Activated CD4-positive, alpha-beta T cell treated with anti-CD3 and anti-CD28 coated beads, Interleukin-2, amount 50 U/mL, for 24 hours (primary cell): ENCODE measurements around the gene KRT10.
"Not testable (repeated sequence)": the region's sequence is repeated elsewhere in the genome, so short reads cannot be mapped to it uniquely, and the experiment has no call there.

Experiments
- DNase-seq, 2 donors: peaks; one replicate each; pipeline ENCODE4 v3.0.0-alpha.2; 2020; ENCODE audit warnings: low read depth in 1 of 2, low spot score in 1 of 2

KRT10 gene

DNA sequence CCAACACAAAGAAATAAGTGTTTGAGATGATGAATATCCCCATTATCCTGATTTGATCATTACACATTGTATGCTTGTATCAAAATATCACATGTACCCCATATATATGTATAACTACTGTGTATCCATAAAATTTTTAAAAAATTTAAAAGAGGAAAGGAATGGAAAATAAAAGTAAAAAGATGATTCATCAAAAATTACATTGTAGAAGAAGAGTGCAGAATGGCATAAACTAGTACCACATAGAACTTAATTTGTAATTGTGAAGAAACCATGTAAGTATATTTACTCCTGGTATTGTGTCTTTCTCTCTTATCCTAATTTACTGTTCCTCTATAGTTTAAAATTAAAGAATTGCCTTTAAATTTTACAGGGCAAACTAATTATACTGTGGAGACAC lies 11.5 kb upstream of the KRT10 start:
- no peak for DNase-seq

DNA sequence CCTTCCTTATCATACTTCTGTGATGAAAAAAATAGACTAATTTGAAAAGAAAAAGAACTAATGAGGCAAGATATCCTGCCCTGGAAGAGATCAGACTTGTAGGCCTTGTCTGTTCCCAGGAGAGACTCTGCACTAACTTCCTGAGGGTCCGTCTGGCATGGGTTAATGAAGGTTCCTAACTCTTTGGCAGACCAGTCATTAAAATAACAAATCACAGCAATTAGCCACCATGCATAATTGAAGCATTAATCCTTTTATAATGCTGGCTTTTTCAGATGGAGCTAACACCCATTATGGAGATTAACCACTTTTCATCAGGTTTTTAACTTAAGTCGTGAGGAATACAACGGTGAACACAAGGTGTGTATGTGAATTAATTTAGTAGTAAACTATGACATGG lies 10.4 kb upstream of the KRT10 start:
- no peak for DNase-seq

DNA sequence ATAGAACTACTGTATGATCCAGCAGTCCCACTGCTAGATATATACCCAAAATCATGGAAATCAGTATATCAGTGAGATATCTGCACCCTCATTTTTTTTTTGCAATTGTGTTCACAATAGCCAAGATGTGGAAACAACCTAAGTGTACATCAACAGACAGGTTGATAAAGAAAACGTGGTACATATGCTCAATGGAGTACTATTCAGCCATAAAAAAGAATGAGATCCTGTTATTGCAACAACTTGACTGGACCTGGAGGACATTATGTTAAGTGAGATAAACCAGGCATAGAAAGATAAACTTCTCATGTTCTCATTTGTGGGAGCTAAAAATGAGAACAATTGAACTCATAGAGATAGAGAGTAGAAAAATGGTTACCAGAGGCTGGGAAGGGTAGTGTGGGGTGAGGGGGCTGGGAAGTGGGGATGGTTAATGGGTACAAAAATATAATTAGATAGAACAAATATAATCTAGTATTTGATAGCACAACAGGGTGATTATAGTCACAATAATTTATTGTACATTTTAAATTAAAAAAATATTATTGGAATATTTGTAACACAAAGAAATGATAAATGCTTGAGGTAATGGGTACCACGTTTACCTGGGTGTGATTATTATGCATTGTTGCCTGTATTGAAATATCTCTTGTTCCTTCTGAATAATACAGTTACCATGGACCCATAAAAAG lies 7.8 kb upstream of the KRT10 start:
- DNase-seq, result no peak

DNA sequence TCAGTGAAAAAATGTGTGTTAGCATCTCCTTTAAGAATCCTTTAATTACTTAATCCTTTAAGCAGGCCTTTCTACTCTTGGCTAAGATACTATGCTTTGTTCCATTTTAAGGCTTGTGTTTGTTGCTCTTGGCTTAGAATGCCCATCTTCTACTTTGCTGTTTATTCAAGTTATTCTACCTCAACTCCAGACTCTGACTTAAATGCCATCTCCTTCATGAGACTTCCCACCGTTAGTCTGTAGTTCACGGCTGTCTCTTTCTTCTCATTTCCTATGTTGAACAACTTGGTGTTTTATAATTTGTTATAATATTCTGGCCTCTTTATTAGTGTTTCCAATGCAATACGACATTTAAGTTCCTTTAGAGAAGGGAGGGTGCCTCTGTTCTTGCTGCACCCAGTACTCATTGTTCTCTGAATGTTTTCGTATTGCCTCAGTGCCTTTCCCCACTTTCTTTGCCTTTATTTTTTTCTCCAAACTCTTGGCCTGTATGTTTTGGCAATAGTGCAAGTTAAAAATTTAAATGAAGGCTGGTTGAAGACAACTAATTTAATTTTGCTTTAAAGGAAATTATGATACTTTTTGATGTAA lies 6.1 kb upstream of the KRT10 start:
- no peak for DNase-seq

DNA sequence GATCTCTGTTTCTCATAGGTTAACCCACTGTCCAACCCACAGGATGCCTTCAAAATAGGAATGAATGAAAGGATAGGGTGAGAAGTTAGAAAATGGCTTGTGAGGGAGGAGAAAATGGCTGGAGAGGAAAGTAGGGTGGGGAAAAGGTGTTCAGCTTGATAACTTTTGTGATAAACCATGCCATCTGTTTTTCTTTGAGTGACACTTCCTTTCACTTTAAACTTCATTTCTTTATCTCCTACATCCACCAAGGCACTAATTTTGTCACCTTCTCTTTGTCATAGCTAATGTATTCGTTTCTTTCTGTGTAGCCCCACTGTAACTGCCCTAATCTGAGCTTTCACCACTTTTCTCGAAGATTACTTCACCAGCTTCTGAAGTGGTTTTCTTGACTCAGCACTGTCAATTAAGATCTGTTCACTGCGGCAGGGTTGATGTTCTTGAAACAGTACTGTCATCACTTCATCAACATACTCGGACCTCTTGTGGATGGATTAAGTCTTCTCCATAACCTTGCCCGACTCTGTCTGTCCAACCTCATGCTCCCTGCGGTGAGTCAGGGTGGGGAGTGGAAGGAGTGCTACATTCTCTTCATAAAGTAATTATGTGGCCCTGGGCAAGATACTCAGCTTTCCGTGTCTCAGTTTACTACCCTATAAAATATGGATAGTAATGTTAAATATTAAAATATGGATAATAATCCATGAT lies 5.5 kb upstream of the KRT10 start:
- DNase-seq, result no peak

DNA sequence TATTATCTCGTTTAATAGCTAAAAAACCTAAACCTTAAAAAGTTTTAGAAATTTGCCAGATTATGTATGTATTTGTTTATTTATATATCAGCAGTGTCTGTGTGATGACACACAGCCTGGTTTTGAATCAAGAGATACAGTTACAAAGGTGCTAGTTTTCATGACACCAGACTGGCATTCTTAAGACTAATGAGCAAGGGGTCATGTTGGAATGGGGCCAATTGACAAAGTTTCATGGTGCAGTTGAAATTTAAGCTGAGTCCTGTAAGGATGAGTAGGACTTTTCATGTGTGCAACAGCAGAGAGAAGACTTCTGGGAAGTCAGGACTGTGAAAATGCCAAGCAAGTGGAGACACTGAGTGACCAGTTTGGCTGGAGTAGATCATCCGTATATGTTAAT lies 3.2 kb upstream of the KRT10 start:
- DNase-seq, result no peak

DNA sequence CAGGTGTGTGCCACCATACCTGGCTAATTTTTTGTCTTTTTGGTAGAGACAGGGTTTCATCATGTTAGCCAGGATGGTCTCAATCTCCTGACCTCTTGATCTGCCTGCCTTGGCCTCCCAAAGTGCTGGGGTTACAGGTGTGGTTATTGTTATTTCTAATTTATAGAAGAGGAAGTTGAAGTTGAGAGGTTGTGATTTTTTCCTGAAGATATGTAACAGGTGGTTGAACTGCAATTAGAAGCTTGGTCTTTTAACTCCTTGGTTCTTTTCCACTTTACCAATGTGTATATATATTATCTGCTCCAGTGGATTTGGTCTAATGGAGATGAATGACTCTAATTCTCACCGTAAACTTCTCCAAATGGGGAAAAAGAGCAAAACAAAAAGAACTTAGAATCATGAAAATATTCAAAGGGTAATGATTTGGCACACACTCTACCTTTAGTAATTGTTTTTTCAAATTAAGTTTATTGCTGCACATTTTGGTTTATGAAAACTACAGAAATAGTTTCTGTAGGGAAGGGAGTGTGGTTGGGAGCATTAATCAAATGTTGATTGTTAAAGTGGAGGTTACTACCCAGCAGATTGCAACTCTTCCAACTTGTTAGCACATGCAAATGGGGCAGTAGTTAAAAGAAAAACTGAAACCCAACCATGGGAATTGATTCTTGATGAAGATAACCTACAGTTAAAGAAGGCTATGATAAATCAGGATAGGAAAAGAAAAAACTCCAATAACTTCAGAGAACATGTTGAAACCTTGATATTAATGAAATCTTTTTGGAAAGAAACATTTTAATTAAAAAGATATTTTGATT lies 1.8 kb upstream of the KRT10 start:
- no peak for DNase-seq

DNA sequence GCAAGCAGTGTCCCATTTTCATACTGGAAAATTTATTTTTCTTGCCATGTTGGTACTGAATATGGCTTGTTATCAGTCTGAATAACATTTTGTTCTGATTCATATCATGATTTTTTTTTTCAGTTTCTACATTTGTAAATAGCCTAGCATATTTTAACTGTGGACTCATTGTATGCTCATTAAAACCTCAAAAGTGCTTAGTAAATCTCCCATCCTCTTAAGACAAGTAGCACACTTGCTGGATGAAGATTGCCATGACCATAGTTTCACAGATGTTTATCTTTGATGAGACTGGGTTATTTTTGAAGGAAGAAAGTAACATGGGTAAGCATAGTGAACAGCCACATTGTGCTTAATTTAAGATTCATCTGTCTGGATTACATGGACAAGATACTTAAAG lies 878 bp downstream of the KRT10 start:
- no peak for DNase-seq

DNA sequence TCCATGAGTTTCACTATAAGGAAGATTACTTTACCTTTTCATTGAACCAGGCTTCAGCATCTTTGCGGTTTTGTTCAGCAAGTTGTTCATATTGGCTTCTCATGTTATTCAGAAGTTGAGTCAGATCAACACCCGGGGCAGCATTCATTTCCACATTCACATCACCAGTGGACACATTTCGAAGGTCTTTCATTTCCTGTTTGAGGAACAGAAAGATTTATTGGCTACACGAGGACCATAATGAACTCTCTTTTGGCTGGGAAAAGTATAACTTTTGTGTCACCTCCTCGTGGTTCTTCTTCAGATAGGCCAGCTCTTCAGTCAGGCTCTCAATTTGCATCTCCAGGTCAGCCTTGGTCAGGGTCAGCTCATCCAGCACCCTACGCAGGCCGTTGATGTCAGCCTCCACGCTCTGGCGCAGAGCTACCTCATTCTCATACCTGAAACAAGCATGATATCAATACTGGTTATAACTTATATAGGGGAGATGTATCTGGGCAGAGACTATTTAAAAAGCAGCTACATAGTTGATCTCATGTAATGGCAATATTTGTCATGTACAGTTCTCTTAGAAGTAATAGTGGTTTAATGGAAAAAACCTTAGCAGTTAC lies 2.1 kb downstream of the KRT10 start:
- DNase-seq, result no peak

DNA sequence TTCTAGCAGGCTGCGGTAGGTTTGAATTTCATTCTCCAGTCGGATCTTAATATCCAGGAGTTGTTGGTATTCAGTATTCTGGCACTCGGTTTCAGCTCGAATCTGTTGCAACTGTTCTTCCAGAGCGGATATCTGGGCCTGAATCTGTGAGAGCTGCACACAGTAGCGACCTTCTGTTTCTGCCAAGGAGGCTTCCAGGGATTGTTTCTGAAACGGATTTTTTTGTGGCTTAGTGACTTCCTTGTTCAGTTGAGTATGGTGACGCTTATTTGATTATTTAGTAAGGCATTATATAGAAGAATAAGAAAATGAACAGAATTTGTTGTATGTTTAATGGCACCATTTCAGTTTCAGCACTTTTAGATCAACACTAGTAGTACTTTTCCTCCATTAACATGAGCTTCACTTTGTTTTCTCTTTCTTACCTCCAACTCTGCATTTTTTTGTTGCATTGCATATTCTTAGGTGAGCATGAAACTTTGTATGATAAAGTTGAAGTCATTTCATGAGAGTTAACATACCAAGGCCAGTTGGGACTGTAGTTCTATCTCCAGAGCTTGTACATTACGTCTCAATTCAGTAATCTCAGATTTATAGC lies 2.8 kb downstream of the KRT10 start:
- no peak for DNase-seq

DNA sequence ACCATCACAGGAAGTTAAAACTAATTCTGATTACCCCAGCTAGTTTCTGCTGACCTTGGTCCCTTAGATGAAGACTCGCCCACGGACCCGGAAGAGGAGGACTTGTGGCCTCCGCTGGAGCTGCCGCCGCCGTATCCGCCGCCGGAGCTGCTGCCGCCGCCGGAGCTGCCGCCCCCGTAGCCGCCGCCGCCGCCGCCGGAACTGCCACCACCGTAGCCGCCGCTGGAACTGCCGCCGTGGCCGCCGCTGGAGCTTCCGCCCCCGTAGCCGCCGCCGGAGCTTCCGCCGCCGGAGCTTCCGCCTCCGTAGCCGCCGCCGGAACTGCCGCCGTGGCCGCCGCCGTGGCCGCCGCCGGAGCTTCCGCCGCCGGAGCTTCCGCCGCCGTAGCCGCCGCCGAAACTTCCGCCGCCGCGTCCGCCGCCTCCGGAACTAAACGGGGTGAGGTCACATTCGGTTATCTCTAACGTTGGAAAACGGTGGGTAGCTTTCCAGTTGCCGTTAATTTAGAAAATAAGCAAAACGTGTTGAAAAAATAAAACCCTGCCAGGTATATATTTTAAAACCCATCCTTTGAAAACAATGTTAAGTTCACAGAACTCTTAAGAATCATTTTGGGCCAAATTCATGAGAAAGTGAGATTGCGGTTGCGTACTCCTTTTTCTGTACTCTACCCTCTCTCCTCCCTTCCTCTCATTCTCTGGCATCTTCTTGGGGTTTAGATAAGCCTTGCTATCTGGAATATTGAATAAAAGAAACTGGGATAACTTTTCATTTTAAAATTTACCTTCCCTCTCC lies 3.5 kb downstream of the KRT10 start:
- DNase-seq, result peak; percentile 71 to 75

DNA sequence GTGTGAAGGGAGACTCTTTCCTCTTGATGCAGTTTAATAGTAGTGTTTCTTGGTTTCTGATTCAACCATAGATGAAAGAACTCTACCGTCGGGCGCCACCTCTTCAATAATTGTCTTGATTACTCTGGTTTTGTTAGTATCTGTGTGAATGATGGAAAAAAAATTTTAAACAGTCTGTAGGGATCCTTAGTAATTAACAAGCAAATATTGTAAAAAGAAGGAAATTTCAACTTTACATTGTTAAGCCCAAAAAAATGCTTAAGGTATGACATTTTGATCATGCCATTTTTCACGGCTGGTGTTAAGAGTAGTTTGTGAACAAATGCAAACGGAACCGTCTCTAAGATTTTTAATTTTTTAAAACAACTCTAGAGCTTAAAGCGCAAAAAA lies 4.1 kb downstream of the KRT10 start:
- DNase-seq, result no peak

DNA sequence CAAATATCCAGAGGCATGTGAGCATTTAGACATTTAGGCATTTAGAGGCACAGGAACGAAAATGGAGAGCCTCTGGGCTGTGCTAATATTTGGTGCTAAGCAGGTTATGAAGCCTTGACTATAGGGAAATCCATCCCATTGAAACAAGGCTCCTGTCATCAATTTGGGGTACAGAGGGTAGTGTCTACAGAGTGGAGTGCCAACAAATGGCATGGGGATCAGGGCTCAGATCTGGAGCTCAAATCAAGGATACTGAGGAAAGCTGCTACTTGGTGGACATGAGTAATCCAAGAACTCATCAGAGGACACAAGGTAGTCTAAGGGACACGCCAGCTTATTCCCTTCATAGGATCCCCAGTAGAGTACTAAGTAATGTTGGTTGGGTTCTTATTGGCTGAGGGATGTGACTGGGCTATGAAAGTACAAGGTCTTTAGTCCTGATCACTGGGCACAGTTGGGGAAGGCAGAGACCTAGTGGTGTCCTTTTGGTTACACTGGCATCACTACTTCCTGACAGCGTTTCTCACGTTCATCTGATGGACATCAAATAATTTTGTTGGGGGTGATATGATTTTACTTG lies 5.2 kb downstream of the KRT10 start:
- DNase-seq, result no peak

DNA sequence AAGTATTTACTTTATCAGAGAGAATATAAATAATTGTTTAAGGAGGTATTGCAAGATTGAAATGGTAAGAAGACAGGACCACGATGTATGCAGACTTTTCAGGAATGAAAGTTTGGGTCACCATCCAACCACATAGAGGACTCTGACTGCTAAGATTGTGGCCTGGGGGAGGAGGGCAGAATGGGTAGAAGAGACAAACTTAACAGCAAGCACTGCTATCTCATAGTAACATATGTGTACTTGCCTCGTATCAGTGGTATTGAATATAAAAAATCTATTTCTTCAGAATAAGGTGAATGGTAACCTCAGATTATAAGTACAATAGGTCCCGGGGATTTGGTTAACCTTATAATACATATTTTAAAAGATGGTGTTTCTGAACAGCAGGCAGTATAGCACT lies 5.8 kb downstream of the KRT10 start:
- DNase-seq, result no peak

DNA sequence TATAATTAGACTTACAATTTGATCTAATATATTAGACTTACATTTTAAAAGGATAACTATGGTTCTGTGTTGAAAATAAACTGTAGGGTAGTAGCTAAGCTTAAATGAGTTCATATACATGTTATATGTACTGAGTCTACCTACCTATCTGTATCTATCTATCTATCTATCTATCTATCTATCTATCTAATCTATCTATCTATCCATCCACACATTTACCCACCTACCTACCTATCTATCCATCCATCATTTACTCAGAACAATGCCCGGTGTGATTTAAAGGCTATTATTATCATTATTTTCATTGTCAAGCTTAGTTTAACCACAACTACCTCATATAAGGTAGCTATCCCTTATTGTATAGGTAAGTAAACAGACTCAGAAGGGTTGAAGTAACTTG lies 7.0 kb downstream of the KRT10 start:
- no peak for DNase-seq

DNA sequence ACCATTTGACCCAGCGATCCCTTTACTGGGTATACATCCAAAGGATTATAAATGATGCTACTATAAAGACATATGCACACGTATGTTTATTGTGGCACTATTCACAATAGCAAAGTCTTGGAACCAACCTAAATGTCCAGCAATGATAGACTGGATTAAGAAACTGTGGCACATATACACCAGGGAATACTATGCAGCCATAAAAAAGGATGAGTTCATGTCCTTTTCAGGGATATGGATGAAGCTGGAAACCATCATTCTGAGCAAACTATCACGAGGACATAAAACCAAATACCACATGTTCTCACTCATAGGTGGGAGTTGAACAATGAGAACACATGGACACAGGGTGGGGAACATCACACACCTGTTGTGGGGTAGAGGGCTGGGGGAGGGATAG lies 7.8 kb downstream of the KRT10 start:
- DNase-seq, result not testable (repeated sequence)

DNA sequence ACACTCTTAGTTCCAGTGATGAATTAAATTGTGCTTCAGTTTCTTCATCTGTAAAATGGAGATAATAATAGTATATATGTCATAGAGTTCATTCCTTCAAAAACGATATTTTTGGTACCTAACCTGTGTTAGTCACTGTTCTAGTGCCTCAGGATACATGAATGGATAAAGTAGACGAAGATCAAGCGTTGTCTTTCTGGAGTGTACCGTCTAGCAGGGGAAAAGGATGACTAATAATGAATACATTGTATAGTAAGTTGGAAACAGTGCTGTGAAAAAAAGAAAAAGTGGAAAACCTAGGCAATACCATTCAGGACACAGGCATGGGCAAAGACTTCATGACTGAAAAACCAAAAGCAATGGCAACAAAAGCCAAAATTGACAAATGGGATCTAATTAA lies 8.6 kb downstream of the KRT10 start:
- DNase-seq, result no peak

DNA sequence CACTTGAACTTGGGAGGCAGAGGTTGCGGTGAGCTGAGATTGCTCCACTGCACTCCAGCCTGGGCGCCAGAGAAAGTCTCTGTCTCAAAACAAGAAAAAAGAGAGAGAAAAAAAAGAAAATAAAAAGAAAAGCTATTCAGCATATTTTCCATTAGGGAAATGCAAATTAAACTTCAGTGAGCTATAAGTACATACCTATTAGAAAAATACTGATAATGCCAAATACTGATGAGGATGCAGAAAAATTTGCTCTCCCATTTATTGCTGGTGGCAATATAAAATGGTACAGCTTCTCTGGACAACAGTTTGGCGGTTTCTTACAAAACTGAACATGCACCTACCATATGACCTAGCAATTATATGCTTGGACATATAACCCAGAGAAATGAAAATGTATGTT lies 9.8 kb downstream of the KRT10 start:
- no peak for DNase-seq

DNA sequence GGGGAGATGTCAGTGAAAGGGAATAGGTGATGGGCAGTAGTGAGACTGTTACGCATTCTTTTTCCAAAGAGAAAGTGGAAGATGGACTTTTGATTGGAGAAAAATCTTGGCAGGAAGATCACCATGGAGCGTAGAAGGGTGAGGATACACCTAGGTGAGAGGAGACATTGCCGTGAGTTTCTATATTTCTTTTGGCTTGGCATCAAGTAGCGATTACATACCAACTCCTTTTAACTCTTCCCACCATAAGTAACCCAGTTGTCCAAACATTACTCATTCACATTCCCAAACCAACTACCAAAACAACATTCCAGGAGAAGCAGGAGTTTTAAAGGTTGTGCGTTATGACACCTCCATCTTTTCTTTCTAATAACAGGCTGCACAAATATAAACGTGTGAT lies 11.9 kb downstream of the KRT10 start:
- no peak for DNase-seq
